ENCODE data around the gene METAP1D. TPM values are rescaled to one million over a fixed set of nuclear protein-coding genes. Genes with fewer than 3 reads are reported as not detected.

METAP1D gene
- total RNA-seq, 1 experiment from 2014 or later: 20.7 TPM

DNA sequence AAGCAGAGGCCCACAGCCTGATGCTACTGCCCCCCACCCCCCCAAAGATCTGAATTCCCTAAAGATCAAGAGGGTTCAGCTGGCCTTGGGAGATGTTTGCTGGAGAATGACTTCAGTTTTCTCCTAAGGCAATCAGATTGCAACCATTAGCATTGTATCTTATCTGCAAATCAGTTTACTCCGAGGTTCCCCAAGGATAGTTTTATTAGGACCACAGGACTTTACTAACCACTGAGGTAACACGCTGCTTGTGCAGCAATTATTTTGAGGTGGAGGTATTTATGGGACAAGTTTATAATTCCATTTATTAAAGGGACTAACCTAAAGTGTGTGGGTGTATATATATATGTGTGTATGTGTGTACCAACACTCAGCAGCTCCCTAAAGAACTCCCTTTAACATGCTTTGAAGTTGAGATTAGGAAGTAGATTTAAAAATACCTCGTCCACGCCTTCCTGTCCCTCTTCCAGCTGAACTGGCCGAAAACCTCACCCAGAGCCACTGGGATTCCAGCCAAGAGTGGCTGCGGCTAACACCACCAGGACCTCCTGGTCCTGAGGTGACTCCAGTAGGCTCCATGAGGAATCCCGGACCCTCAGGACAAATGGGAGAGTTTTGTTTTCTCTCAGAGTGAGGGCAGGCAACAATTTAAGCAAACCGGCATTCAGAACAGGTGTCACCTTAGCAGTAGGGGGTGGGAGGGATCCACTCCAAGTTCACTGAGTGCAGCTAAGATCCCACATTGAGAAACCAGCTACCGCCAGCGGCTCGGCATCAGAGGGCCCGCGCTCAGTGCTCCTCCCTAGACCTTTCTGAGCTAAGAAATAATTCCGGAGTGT is 82.6 kb downstream of the METAP1D start:
- Histone ChIP-seq H3K4me2 (ENCODE audit: low read depth, low read length, poor library complexity, severe bottlenecking) (no peak overlapping the region), H3K9ac (ENCODE audit: low read length) (no peak overlapping the region), H3K36me3 (ENCODE audit: insufficient read depth, low read length) (no peaks in the 10 kb centered on the region), H3K27me3 (ENCODE audit: low read length) (no peaks in the 10 kb centered on the region), H3K4me1 (ENCODE audit: low read length) (peaks cover 27% of the 10 kb centered on the region), H3K79me2 (ENCODE audit: low read length) (no peaks in the 10 kb centered on the region), H2AFZ (ENCODE audit: low read length) (no peak overlapping the region), H3K9me3 (ENCODE audit: low read length) (no peaks in the 10 kb centered on the region), H3K27ac (ENCODE audit: low read length) (no peak overlapping the region), H3K9me2 (replicated peaks; ENCODE audit: insufficient read depth, low read length) (no peaks in the 10 kb centered on the region), H4K20me1 (ENCODE audit: insufficient read depth, low read depth, low read length) (no peaks in the 10 kb centered on the region), H3K4me3 (ENCODE audit: low read length) (no peak overlapping the region)
- DNase-seq: no peak

DNA sequence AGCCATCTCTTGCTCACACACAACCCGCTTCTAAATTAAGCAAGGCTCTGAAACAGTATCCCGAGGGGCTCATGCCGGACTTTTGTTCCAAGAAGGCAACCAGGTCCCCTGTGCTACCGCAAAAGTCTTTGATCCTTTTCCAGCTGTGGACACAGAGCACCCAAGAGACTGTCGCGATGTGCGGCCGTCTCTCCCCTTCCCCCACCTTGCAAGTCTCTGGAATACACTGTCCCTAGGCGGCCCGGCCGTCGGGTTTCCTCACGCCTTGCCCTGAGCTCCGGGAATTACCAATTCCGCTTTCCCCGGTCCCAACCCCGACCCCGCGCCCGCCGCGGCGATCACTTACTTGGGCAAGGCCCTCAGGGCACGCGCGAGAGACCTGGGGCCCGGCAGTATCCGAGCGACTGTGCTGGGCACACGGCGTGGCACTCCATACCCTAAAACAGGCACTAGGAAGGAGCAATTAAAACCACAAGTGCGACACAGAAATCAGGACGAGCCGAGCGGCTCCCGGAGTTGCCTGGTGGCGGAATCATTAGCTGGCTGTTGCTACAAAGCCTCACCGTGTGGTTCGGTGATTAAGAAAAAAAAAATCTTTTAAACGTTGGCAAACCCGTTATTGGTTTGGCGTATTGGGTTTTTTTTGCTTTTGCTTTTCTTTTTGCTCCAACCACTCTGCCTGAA is 83.3 kb downstream of the METAP1D start:
- no peaks in the 10 kb centered on the region for H3K9me2 ChIP-seq (replicated peaks; ENCODE audit: insufficient read depth, low read length)
- no peaks in the 10 kb centered on the region for H4K20me1 ChIP-seq (ENCODE audit: insufficient read depth, low read depth, low read length)
- H3K4me1 ChIP-seq (ENCODE audit: low read length): peaks cover 22% of the 10 kb centered on the region
- no peaks in the 10 kb centered on the region for H3K36me3 ChIP-seq (ENCODE audit: insufficient read depth, low read length)
- DNase-seq: no peak
- H3K27me3 ChIP-seq (ENCODE audit: low read length): no peaks in the 10 kb centered on the region
- peak overlapping the region; percentile 99 for H3K4me2 ChIP-seq (ENCODE audit: low read depth, low read length, poor library complexity, severe bottlenecking)
- no peak overlapping the region for H2AFZ ChIP-seq (ENCODE audit: low read length)
- H3K4me3 ChIP-seq (ENCODE audit: low read length): no peak overlapping the region
- no peaks in the 10 kb centered on the region for H3K79me2 ChIP-seq (ENCODE audit: low read length)
- H3K9ac ChIP-seq (ENCODE audit: low read length): no peak overlapping the region
- no peaks in the 10 kb centered on the region for H3K9me3 ChIP-seq (ENCODE audit: low read length)
- H3K27ac ChIP-seq (ENCODE audit: low read length): no peak overlapping the region

DNA sequence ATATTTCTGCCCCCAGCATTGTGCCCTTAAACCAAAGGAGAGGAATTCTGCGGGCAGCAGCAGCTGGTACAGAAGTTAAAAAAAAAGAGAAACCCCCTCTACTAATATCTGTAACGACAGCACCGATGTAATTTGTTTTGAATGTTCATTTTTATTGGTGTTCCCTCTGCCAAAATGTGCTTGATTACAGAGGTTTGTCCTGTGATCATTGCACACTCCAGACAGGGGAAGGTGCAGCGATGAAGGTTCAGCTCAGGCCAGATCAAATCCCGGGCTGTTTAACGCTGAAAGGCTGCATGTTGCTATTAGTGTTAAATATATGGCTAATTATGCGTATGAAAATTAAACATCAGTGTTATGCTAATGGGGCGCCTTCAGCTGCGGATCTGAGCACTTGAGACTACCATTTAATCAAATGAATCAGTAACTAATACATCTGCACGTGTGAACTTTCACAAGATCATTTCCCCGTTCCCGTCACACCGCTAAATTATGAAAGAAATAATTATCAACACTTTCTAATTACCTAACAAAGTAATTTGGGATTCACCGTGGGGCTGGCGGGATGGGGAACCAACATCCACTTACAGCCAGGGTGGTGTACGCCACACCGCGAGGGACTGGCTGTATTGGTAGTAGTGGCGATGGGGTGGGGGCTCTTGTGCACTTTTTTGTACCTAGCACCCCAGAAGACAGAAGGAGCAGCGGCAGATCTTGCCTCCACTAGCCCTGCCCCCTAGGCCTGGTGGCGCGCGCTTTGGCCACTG is 84.1 kb downstream of the METAP1D start:
- Histone ChIP-seq H2AFZ (ENCODE audit: low read length) (peak overlapping the region; percentile 97; the same call in 1 of the 2 replicates), H3K27me3 (ENCODE audit: low read length) (no peaks in the 10 kb centered on the region), H3K4me2 (ENCODE audit: low read depth, low read length, poor library complexity, severe bottlenecking) (peak overlapping the region; percentile 99), H3K79me2 (ENCODE audit: low read length) (no peaks in the 10 kb centered on the region), H3K9ac (ENCODE audit: low read length) (peak overlapping the region; percentile 85), H3K4me1 (ENCODE audit: low read length) (peaks cover 22% of the 10 kb centered on the region), H3K9me3 (ENCODE audit: low read length) (no peaks in the 10 kb centered on the region), H3K36me3 (ENCODE audit: insufficient read depth, low read length) (no peaks in the 10 kb centered on the region), H3K9me2 (replicated peaks; ENCODE audit: insufficient read depth, low read length) (no peaks in the 10 kb centered on the region), H3K4me3 (ENCODE audit: low read length) (peak overlapping the region; percentile 96), H3K27ac (ENCODE audit: low read length) (peak overlapping the region; percentile 54), H4K20me1 (ENCODE audit: insufficient read depth, low read depth, low read length) (no peaks in the 10 kb centered on the region)
- DNase-seq: peak; percentile 76

DNA sequence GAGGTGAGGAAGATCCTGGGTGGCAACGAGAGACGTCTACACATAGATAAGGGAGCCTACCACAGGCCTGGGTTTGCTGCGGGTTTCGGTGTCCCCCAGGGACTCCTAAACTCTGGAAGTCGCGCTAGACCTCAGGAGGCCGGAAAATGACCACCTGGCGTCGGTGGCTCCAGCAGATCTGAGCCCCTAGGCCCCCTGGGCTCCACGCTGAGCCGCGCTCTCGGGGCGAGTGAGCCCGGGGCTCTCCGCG is 84.6 kb downstream of the METAP1D start:
- Histone ChIP-seq H3K9me3 (ENCODE audit: low read length) (no peaks in the 10 kb centered on the region), H2AFZ (ENCODE audit: low read length) (peak overlapping the region; percentile 97), H3K36me3 (ENCODE audit: insufficient read depth, low read length) (no peaks in the 10 kb centered on the region), H3K4me3 (ENCODE audit: low read length) (peak overlapping the region; percentile 96), H3K9ac (ENCODE audit: low read length) (peak overlapping the region; percentile 85), H4K20me1 (ENCODE audit: insufficient read depth, low read depth, low read length) (no peaks in the 10 kb centered on the region), H3K9me2 (replicated peaks; ENCODE audit: insufficient read depth, low read length) (no peaks in the 10 kb centered on the region), H3K27me3 (ENCODE audit: low read length) (no peaks in the 10 kb centered on the region), H3K4me1 (ENCODE audit: low read length) (peaks cover 22% of the 10 kb centered on the region), H3K79me2 (ENCODE audit: low read length) (no peaks in the 10 kb centered on the region), H3K4me2 (ENCODE audit: low read depth, low read length, poor library complexity, severe bottlenecking) (peak overlapping the region; percentile 99), H3K27ac (ENCODE audit: low read length) (peak overlapping the region; percentile 54)
- no peak for DNase-seq

DNA sequence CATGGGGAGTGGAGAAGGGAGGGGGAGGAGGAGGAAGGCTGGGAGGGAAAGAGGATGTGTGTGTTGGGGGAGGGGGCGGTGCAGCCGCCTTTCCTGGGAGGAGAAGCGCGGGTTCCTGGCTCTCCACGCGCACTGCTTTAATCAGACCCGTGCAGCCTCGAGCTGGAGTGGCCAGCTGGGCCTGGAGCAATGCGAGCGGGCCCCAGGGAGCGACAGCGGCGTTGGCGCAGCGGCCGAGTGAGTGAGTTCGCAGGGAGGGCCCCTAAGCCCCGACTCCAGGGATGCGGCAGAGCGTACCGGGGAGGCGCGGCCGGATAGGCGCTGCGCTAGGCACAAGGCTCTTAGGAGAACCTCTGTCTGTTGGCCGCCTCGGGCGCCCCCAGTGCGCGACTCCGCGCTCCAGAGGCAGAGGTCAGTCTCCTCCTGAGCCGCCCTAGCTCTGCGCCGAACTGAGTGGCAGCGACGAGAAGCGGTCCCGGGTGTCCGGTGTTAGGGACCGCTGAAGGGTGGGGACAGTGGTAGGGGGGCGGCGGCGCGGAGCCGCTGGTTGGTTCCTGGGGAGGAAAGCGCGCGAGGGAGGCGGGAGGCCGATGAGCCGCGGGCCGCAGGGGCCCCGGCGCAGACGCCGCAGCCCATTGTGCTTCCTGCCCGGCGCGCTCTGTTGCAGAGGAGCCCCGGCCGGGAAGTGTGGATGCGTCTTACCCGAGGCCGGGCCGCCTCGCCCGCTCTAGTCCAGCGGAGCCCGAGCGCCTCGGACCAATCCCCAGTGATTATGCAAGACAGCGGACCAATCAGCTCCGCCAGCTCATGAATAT is 85.1 kb downstream of the METAP1D start:
- H3K4me2 ChIP-seq (ENCODE audit: low read depth, low read length, poor library complexity, severe bottlenecking): peak overlapping the region; percentile 99
- H3K4me3 ChIP-seq (ENCODE audit: low read length): peak overlapping the region; percentile 96
- peak overlapping the region; percentile 54 for H3K27ac ChIP-seq (ENCODE audit: low read length)
- H3K9ac ChIP-seq (ENCODE audit: low read length): peak overlapping the region; percentile 85
- no peaks in the 10 kb centered on the region for H3K79me2 ChIP-seq (ENCODE audit: low read length)
- no peaks in the 10 kb centered on the region for H3K36me3 ChIP-seq (ENCODE audit: insufficient read depth, low read length)
- H2AFZ ChIP-seq (ENCODE audit: low read length): peak overlapping the region; percentile 97
- no peaks in the 10 kb centered on the region for H3K9me3 ChIP-seq (ENCODE audit: low read length)
- no peaks in the 10 kb centered on the region for H3K27me3 ChIP-seq (ENCODE audit: low read length)
- no peaks in the 10 kb centered on the region for H3K9me2 ChIP-seq (replicated peaks; ENCODE audit: insufficient read depth, low read length)
- peaks cover 22% of the 10 kb centered on the region for H3K4me1 ChIP-seq (ENCODE audit: low read length)
- DNase-seq: peak; percentile 96
- H4K20me1 ChIP-seq (ENCODE audit: insufficient read depth, low read depth, low read length): no peaks in the 10 kb centered on the region

DNA sequence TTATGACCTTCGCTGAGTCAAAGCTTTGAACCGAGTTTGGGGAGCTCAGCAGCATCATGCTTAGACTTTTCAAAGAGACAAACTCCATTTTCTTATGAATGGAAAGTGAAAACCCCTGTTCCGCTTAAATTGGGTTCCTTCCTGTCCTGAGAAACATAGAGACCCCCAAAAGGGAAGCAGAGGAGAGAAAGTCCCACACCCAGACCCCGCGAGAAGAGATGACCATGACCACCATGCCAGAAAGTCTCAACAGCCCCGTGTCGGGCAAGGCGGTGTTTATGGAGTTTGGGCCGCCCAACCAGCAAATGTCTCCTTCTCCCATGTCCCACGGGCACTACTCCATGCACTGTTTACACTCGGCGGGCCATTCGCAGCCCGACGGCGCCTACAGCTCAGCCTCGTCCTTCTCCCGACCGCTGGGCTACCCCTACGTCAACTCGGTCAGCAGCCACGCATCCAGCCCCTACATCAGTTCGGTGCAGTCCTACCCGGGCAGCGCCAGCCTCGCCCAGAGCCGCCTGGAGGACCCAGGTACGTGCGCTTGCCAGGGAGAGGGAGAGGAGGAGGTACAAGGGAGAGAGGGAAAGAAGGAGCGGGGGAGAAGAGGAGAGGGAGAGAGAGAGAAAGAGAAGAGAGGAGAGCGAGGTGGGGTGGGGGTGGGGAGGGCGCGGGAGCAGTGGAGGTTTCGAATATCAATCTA is 85.9 kb downstream of the METAP1D start, which contains the start of gene DLX1:
Gene DLX1, plus strand, starts transcription at position 48 of the 700 bp plus-strand sequence. Its CDS starts 171 bp downstream, at position 219.
- no peaks in the 10 kb centered on the region for H3K79me2 ChIP-seq (ENCODE audit: low read length)
- H3K4me3 ChIP-seq (ENCODE audit: low read length): peak within 1 kb of the TSS; percentile 96
- no peaks in the 10 kb centered on the region for H3K9me2 ChIP-seq (replicated peaks; ENCODE audit: insufficient read depth, low read length)
- peak within 1 kb of the TSS; percentile 99 for H3K4me2 ChIP-seq (ENCODE audit: low read depth, low read length, poor library complexity, severe bottlenecking)
- H3K36me3 ChIP-seq (ENCODE audit: insufficient read depth, low read length): no peaks in the 10 kb centered on the region
- no peak for DNase-seq
- H4K20me1 ChIP-seq (ENCODE audit: insufficient read depth, low read depth, low read length): no peaks in the 10 kb centered on the region
- peak within 1 kb of the TSS; percentile 54 for H3K27ac ChIP-seq (ENCODE audit: low read length)
- H3K4me1 ChIP-seq (ENCODE audit: low read length): peaks cover 22% of the 10 kb centered on the region
- no peaks in the 10 kb centered on the region for H3K27me3 ChIP-seq (ENCODE audit: low read length)
- H3K9ac ChIP-seq (ENCODE audit: low read length): peak within 1 kb of the TSS; percentile 85
- H3K9me3 ChIP-seq (ENCODE audit: low read length): no peaks in the 10 kb centered on the region
- peak within 1 kb of the TSS; percentile 97 for H2AFZ ChIP-seq (ENCODE audit: low read length)

Measured in Karpas-422 (cell line).